IMR-90 (cell line): Measurements from ENCODE around the gene RASGRP3. TPM values are rescaled to one million over a fixed set of nuclear protein-coding genes. Genes with fewer than 3 reads are reported as not detected.

Source experiments
- ATAC-seq: fragments of 200-7000 bp; cut with Tn5 transposase; 2 replicates; pipeline ENCODE4 v1.9.1; 2020; ENCODE audit warnings: low read depth, mild to moderate bottlenecking, moderate library complexity
- BruUV-seq: library from RNA; stranded (reverse); fragments of 400-500 nt; replicated peaks from 2 replicates; lab custom pipeline; 2021; lab: Mats Ljungman, UMichigan
- CTCF ChIA-PET: fragments of 300-600 bp; formaldehyde crosslinking; extraction: SDS; loops from one replicate; lab custom pipeline; 2021; ENCODE audit warnings: antibody characterized with exemption; lab: Yijun Ruan, JAX
- POLR2A ChIA-PET: fragments of 300-600 bp; sonication (Branson Sonifier 250); formaldehyde crosslinking; loops from one replicate; lab custom pipeline; 2022; ENCODE audit warnings: antibody characterized with exemption; ENCODE audit not compliant: unreplicated experiment; lab: Charles Lee
- DNase-seq: peaks from one replicate; pipeline ENCODE4 v3.0.0; 2013
- H2AFZ ChIP-seq: replicated peaks from 2 replicates; pipeline ENCODE3; 2013; ENCODE audit warnings: low read length, mild to moderate bottlenecking; ENCODE audit not compliant: poor library complexity
- H2AK5ac ChIP-seq: 2 replicates; pipeline ENCODE4 v1.6.1; 2013; ENCODE audit warnings: low read depth, low read length, inconsistent platforms
- H2AK9ac ChIP-seq: replicated peaks from 2 replicates; pipeline ENCODE3; 2013; ENCODE audit warnings: mild to moderate bottlenecking, low read depth, low read length, moderate library complexity; ENCODE audit not compliant: poor library complexity
- H2BK120ac ChIP-seq: 2 replicates; pipeline ENCODE4 v1.6.1; 2013; ENCODE audit warnings: low read depth, low read length, inconsistent platforms
- H2BK15ac ChIP-seq: 3 replicates; pipeline ENCODE4 v1.6.1; 2013; ENCODE audit warnings: low read depth, low read length, inconsistent platforms
- H2BK20ac ChIP-seq: 2 replicates; pipeline ENCODE4 v1.6.1; 2013; ENCODE audit warnings: low read depth, mild to moderate bottlenecking, inconsistent platforms, low read length, moderate library complexity
- H2BK5ac ChIP-seq: 2 replicates; pipeline ENCODE4 v1.6.1; 2013; ENCODE audit warnings: mild to moderate bottlenecking, low read depth, low read length, inconsistent platforms; ENCODE audit not compliant: poor library complexity, severe bottlenecking
- H3K14ac ChIP-seq: replicated peaks from 2 replicates; pipeline ENCODE4 v1.6.1; 2013; ENCODE audit warnings: low read depth, low read length, inconsistent platforms
- H3K18ac ChIP-seq: 2 replicates; pipeline ENCODE4 v1.6.1; 2013; ENCODE audit warnings: low read depth, low read length, control low read depth
- H3K23ac ChIP-seq: 2 replicates; pipeline ENCODE4 v1.6.1; 2013; ENCODE audit warnings: low read depth, low read length, inconsistent platforms
- H3K27ac ChIP-seq: 2 replicates; pipeline ENCODE4 v1.5.1; 2013; ENCODE audit warnings: mild to moderate bottlenecking, control low read depth, low read length; ENCODE audit not compliant: insufficient read depth
- H3K27me3 ChIP-seq: 2 replicates; pipeline ENCODE4 v1.6.1; 2013; ENCODE audit warnings: low read length; ENCODE audit not compliant: control insufficient read depth, insufficient read depth
- H3K36me3 ChIP-seq: 2 replicates; pipeline ENCODE4 v1.6.1; 2013; ENCODE audit warnings: low read length, mixed read lengths; ENCODE audit not compliant: control insufficient read depth, insufficient read depth
- H3K4ac ChIP-seq: 2 replicates; pipeline ENCODE4 v1.6.1; 2013; ENCODE audit warnings: low read depth, low read length, inconsistent platforms
- H3K4me1 ChIP-seq: 2 replicates; pipeline ENCODE4 v1.6.1; 2013; ENCODE audit warnings: low read length, mixed read lengths; ENCODE audit not compliant: control insufficient read depth, insufficient read depth
- H3K4me2 ChIP-seq: 2 replicates; pipeline ENCODE4 v1.6.1; 2013; ENCODE audit warnings: low read depth, mild to moderate bottlenecking, control low read depth, low read length, moderate library complexity
- H3K4me3 ChIP-seq: 2 replicates; pipeline ENCODE4 v1.5.1; 2013; ENCODE audit warnings: low read depth, mild to moderate bottlenecking, control low read depth, low read length, moderate library complexity; ENCODE audit not compliant: insufficient read depth
- H3K56ac ChIP-seq: 2 replicates; pipeline ENCODE4 v1.6.1; 2013; ENCODE audit warnings: low read length, inconsistent platforms; ENCODE audit not compliant: insufficient read depth; ENCODE audit errors: extremely low read depth
- H3K79me1 ChIP-seq, 2 experiments: 2 replicates each; pipeline ENCODE4 v1.6.1; 2013; ENCODE audit warnings: low read length in 2 of 2, inconsistent platforms in 1 of 2, low read depth in 1 of 2
- H3K9ac ChIP-seq: 2 replicates; pipeline ENCODE4 v1.6.1; 2013; ENCODE audit warnings: low read depth, low read length, control low read depth
- H3K9me1 ChIP-seq: 2 replicates; pipeline ENCODE4 v1.6.1; 2013; ENCODE audit warnings: low read length, inconsistent platforms; ENCODE audit not compliant: insufficient read depth
- H3K9me3 ChIP-seq: 2 replicates; pipeline ENCODE4 v1.6.1; 2013; ENCODE audit warnings: low read length; ENCODE audit not compliant: control insufficient read depth, insufficient read depth
- H4K20me1 ChIP-seq: 2 replicates; pipeline ENCODE4 v1.6.1; 2013; ENCODE audit warnings: low read length, inconsistent platforms; ENCODE audit not compliant: insufficient read depth
- H4K5ac ChIP-seq: 2 replicates; pipeline ENCODE4 v1.6.1; 2013; ENCODE audit warnings: mild to moderate bottlenecking, low read depth, low read length, control low read depth
- H4K8ac ChIP-seq, 2 experiments: 2 replicates each; pipeline ENCODE4 v1.6.1; 2013; ENCODE audit warnings: low read depth in 2 of 2, low read length in 2 of 2, control low read depth in 1 of 2, inconsistent platforms in 1 of 2
- H4K91ac ChIP-seq: 2 replicates; pipeline ENCODE4 v1.6.1; 2013; ENCODE audit warnings: low read depth, low read length, inconsistent platforms; ENCODE audit not compliant: insufficient read depth
- CEBPB ChIP-seq: IDR thresholded peaks from 2 replicates; pipeline ENCODE4 v1.6.1; 2012; ENCODE audit warnings: low read depth, low read length, improper control_type of control experiment
- CTCF ChIP-seq: conservative IDR thresholded peaks from 2 replicates; pipeline ENCODE4 v1.5.1; 2012; ENCODE audit warnings: mild to moderate bottlenecking, low read depth, low read length, improper control_type of control experiment
- FOS ChIP-seq: fragments of 150-350 bp; IDR thresholded peaks from 2 replicates; pipeline ENCODE4 v1.6.1; 2016; ENCODE audit warnings: low read depth, low read length
- MAFK ChIP-seq: IDR thresholded peaks from 2 replicates; pipeline ENCODE4 v1.6.1; 2012; ENCODE audit warnings: low read depth, low read length, improper control_type of control experiment
- MAZ ChIP-seq: IDR thresholded peaks from 2 replicates; pipeline ENCODE4 v1.6.1; 2012; ENCODE audit warnings: low read depth, mild to moderate bottlenecking, low read length, improper control_type of control experiment, moderate library complexity, borderline replicate concordance
- MXI1 ChIP-seq: IDR thresholded peaks from 2 replicates; pipeline ENCODE4 v1.6.1; 2012; ENCODE audit warnings: low read depth, mild to moderate bottlenecking, low read length, moderate library complexity, borderline replicate concordance
- NFE2L2 ChIP-seq: fragments of 150-350 bp; IDR thresholded peaks from 2 replicates; pipeline ENCODE4 v1.6.1; 2016; ENCODE audit warnings: low read depth, mild to moderate bottlenecking, low read length
- RAD21 ChIP-seq: IDR thresholded peaks from 2 replicates; pipeline ENCODE4 v1.6.1; 2012; ENCODE audit warnings: low read length, improper control_type of control experiment
- RCOR1 ChIP-seq: IDR thresholded peaks from 2 replicates; pipeline ENCODE4 v1.6.1; 2012; ENCODE audit warnings: mild to moderate bottlenecking, low read length, improper control_type of control experiment; ENCODE audit not compliant: insufficient replicate concordance
- RFX5 ChIP-seq: IDR thresholded peaks from 2 replicates; pipeline ENCODE4 v1.8.0; 2012; ENCODE audit warnings: low read depth, mild to moderate bottlenecking, low read length, moderate library complexity
- SMC3 ChIP-seq: fragments of 150-350 bp; IDR thresholded peaks from 2 replicates; pipeline ENCODE4 v1.6.1; 2016; ENCODE audit warnings: low read depth, mild to moderate bottlenecking, antibody characterized with exemption, low read length, moderate library complexity
- dilution Hi-C: fragments of 300-500 bp; cut with HindIII; formaldehyde crosslinking; loops from one replicate; pipeline ENCODE4 v1.14.3; 2018; ENCODE audit warnings: low sequenced_read_pairs; ENCODE audit not compliant: unreplicated experiment
- in situ Hi-C: fragments of 300-500 bp; cut with MboI; formaldehyde crosslinking; loops from 3 replicates; pipeline ENCODE4 v1.14.3; 2019; ENCODE audit warnings: low sequenced_read_pairs, inconsistent platforms, mixed read lengths
- intact Hi-C: fragments of 100-400 bp; cut with micrococcal nuclease; formaldehyde crosslinking; loops from 2 replicates; pipeline ENCODE4 v1.10.0; 2022
- polyA plus RNA-seq, 3 experiments: library from polyadenylated mRNA; depleted of rRNA; stranded (reverse); fragments of >200 nt; gene quantifications; 2 replicates each; pipeline ENCODE4 v1.2.3, GENCODE V29; 2012; ENCODE audit warnings: low replicate concordance in 1 of 3
- total RNA-seq: library from RNA; depleted of rRNA; stranded (reverse); fragments of >200 nt; gene quantifications from 2 replicates; pipeline ENCODE4 v1.2.3, GENCODE V29; 2012

The RASGRP3 gene
- total and polyA plus RNA-seq, 2 of the 4 experiments (the other 2 are of a cell fraction) = 1.7 to 3.0 TPM

- dilution Hi-C loops = no loop called here
- no peak for TF ChIP-seq CTCF
- TF ChIP-seq MAZ = no peak
- no peak for TF ChIP-seq MXI1
- no peak for TF ChIP-seq NFE2L2
- no peak for TF ChIP-seq CEBPB
- TF ChIP-seq RCOR1 = no peak
- no peak for TF ChIP-seq SMC3
- no peak for TF ChIP-seq FOS
- no peak for TF ChIP-seq RAD21
- TF ChIP-seq MAFK = no peak
- TF ChIP-seq RFX5 = no peak
- CTCF ChIA-PET = no interaction called here
Observed at GRCh38 chr2:33453905-33454479, 22.5 kb upstream of the RASGRP3 start.

More at GRCh38 chr2:33453905-33454479, 22.5 kb upstream of the RASGRP3 start:
- Histone ChIP-seq H4K5ac (no peak overlapping the region), H2BK15ac (no peak overlapping the region), H3K27ac (no peak overlapping the region), H3K14ac (no peak overlapping the region), H3K36me3 (no peaks in the 10 kb centered on the region), H3K79me1 (no peaks in the 10 kb centered on the region), H3K9me1 (no peaks in the 10 kb centered on the region), H3K4me2 (no peak overlapping the region), H3K27me3 (no peaks in the 10 kb centered on the region), H4K8ac (no peak overlapping the region), H3K9ac (no peak overlapping the region), H3K56ac (no peak overlapping the region), H3K9me3 (peaks cover 7% of the 10 kb centered on the region), H3K18ac (no peak overlapping the region), H2AK5ac (no peak overlapping the region), H2AK9ac (no peak overlapping the region), H4K91ac (no peak overlapping the region), H4K20me1 (no peaks in the 10 kb centered on the region), H2BK120ac (no peak overlapping the region), H3K23ac (no peak overlapping the region), H3K4me1 (peaks cover 2% of the 10 kb centered on the region; the same call in 1 of the 2 replicates), H3K4me3 (no peak overlapping the region), H2BK20ac (no peak overlapping the region), H2AFZ (no peak overlapping the region), H3K4ac (no peak overlapping the region), H2BK5ac (no peak overlapping the region)
- in situ Hi-C loops (no loop called here), intact Hi-C loops (no loop called here)
- no TSS peak for BruUV-seq
- ATAC-seq (no peak), DNase-seq (peak; percentile 40)
- POLR2A ChIA-PET = no interaction called here
